Measurements from ENCODE around the gene SCP2D1. TPM values are rescaled to one million over a fixed set of nuclear protein-coding genes. Genes with fewer than 3 reads are reported as not detected.

SCP2D1 gene
- total RNA-seq, result not detected
- not detected for polyA plus RNA-seq

DNA sequence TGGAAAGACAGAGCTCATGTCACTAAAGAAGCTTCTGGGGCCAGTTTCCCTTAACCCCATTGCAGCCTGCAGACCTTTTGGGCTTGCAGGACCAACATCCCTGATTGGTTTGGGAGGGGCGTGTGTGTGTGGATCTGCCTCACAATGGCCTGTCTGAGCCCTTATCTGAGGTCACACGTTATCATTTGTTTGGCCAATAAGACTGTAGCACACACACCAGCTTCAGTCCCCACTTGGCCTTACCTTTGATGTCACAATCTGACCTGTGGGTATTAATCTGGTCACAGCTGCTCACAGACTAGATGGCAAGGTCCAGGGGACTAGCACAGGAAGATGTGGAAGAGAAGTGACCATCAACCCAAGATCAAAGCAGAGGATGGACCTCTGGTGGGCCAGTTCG lies at the start of gene SCP2D1:
Gene SCP2D1 (plus strand): TSS at position 301 of the 400 bp plus-strand sequence. CDS start 33 bp downstream, at position 334.
- Mint-ChIP-seq H3K36me3 (no peaks in the 10 kb centered on the region), H3K9me3 (no peaks in the 10 kb centered on the region), H3K27me3 (peaks cover 6 to 28% of the 10 kb centered on the region in 2 donors), H3K27ac (no peak within 1 kb of the TSS), H3K4me1 (no peaks in the 10 kb centered on the region), H3K4me3 (no peak within 1 kb of the TSS)
- POLR2A ChIA-PET, result no interaction called here
- Histone ChIP-seq H3K27me3 (ENCODE audit: insufficient read depth, low read length, poor library complexity, severe bottlenecking) (no peaks in the 10 kb centered on the region), H3K9me3 (ENCODE audit: low read length) (no peaks in the 10 kb centered on the region), H3K4me3 (ENCODE audit: low read length) (no peak within 1 kb of the TSS), H3K27ac (ENCODE audit: low read depth, low read length) (no peak within 1 kb of the TSS), H3K4me1 (ENCODE audit: insufficient read depth, low read length) (no peaks in the 10 kb centered on the region), H3K36me3 (ENCODE audit: insufficient read depth, low read length) (no peaks in the 10 kb centered on the region)
- CTCF ChIA-PET, result no interaction called here
- DNase-seq, result no peak

DNA sequence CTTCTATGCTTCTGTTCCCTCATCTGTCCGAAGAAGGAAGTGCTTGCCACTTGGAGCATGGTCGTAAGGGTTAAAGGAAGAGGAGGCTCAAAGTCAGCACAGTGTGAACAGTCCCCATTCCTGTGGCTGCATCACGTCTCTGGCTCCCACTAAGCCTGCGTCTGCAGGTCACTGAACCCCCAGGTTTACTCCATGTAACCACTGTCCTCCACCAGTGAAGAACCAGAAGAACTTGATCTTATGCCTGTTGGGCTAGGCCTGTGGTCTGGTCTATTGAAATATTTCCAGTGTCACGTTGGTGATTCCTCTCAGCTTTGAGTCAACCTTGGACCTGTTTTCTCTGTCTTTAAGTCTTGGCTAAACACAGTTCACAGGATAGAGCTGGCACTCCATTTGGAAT lies 45.9 kb upstream of the SCP2D1 start:
- ChIA-PET POLR2A (no interaction called here), CTCF (no interaction called here)
- Mint-ChIP-seq H3K4me3 (no peak overlapping the region), H3K27me3 (peaks cover 0 to 3% of the 10 kb centered on the region in 2 donors), H3K36me3 (peaks cover 10 to 19% (median 14%) of the 10 kb centered on the region in 3 donors), H3K9me3 (no peaks in the 10 kb centered on the region), H3K27ac (no peak overlapping the region), H3K4me1 (no peaks in the 10 kb centered on the region)
- no peak for DNase-seq
- Histone ChIP-seq H3K9me3 (ENCODE audit: low read length) (no peaks in the 10 kb centered on the region), H3K27me3 (ENCODE audit: insufficient read depth, low read length, poor library complexity, severe bottlenecking) (no peaks in the 10 kb centered on the region), H3K4me3 (ENCODE audit: low read length) (no peak overlapping the region), H3K4me1 (ENCODE audit: insufficient read depth, low read length) (no peaks in the 10 kb centered on the region), H3K27ac (ENCODE audit: low read depth, low read length) (no peak overlapping the region), H3K36me3 (ENCODE audit: insufficient read depth, low read length) (no peaks in the 10 kb centered on the region)

DNA sequence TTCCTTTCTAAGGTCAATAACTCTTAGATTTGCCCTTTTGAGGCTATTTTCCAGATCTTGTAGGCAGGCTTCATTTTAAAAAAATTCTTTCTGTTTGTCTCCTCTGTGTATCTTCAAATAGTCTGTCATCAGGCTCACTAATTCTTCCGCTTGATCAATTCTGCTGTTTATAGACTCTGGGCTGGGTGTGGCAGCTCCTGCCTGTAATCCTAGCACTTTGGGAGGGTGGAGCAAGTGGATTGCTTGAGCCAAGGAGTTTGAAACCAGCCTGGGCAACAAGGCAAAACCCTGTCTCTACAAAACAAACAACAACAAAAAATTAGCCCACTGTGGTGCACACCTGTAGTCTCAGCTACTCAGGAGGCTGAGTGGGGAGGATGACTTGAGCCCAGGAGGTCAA lies 40.0 kb upstream of the SCP2D1 start:
- H3K27ac ChIP-seq (ENCODE audit: low read depth, low read length), result no peak overlapping the region
- Mint-ChIP-seq H3K36me3 (no peaks in the 10 kb centered on the region), H3K9me3 (no peaks in the 10 kb centered on the region), H3K27me3 (peaks cover 9 to 19% of the 10 kb centered on the region in 2 donors), H3K4me1 (no peaks in the 10 kb centered on the region), H3K27ac (no peak overlapping the region), H3K4me3 (no peak overlapping the region)
- no peak overlapping the region for H3K4me3 ChIP-seq (ENCODE audit: low read length)
- POLR2A ChIA-PET, result no interaction called here
- H3K4me1 ChIP-seq (ENCODE audit: insufficient read depth, low read length), result no peaks in the 10 kb centered on the region
- no peaks in the 10 kb centered on the region for H3K36me3 ChIP-seq (ENCODE audit: insufficient read depth, low read length)
- no peaks in the 10 kb centered on the region for H3K27me3 ChIP-seq (ENCODE audit: insufficient read depth, low read length, poor library complexity, severe bottlenecking)
- CTCF ChIA-PET, result no interaction called here
- no peak for DNase-seq
- H3K9me3 ChIP-seq (ENCODE audit: low read length), result no peaks in the 10 kb centered on the region

DNA sequence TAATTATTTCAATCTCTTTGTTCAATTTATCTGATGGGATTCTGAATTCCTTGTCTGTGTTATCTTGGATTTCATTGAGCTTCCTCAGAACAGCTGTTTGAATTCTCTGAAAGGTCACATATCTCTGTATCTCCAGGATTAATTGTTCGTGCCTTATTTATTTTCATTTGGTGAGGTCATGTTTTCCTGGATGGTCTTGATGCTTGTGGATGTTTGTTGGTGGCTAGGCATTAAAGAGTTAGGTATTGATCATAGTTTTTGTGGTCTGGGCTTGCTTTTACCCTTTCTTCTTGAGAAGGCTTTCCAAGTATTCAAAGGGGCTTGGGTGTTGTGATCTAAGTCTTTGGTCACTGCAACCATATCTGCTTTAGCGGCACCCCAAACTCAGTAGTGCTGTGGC lies 39.4 kb upstream of the SCP2D1 start:
- CTCF ChIA-PET, result no interaction called here
- no peaks in the 10 kb centered on the region for H3K27me3 ChIP-seq (ENCODE audit: insufficient read depth, low read length, poor library complexity, severe bottlenecking)
- H3K27me3 Mint-ChIP-seq, result peaks cover 9 to 19% of the 10 kb centered on the region in 2 donors

DNA sequence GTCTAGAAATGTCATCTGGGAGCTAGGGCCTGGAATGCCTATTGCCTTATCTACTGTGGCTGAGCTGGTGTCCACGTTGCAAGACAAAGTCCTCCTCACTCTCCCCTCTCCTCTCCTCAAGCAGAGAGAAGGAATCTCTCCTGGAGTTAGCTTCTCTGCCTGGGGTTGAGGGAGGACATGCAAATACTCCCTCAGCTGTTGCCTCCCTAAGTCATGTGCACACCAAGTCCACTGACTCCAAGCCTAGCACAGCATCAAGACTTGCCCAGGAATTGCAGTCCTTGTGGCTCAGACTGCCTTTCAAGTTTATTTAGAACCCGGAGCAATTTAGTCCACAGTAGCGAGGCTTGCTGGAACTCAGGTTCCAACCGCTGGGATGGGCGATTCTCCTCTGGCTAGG lies 38.0 kb upstream of the SCP2D1 start:
- H3K9me3 ChIP-seq (ENCODE audit: low read length), result no peaks in the 10 kb centered on the region
- H3K36me3 ChIP-seq (ENCODE audit: insufficient read depth, low read length), result no peaks in the 10 kb centered on the region
- DNase-seq, result no peak
- Mint-ChIP-seq H3K4me3 (no peak overlapping the region), H3K9me3 (no peaks in the 10 kb centered on the region), H3K27ac (no peak overlapping the region), H3K27me3 (peaks cover 10 to 19% of the 10 kb centered on the region in 2 donors), H3K36me3 (no peaks in the 10 kb centered on the region), H3K4me1 (no peaks in the 10 kb centered on the region)
- POLR2A ChIA-PET, result no interaction called here
- H3K27me3 ChIP-seq (ENCODE audit: insufficient read depth, low read length, poor library complexity, severe bottlenecking), result no peaks in the 10 kb centered on the region
- H3K4me3 ChIP-seq (ENCODE audit: low read length), result no peak overlapping the region
- CTCF ChIA-PET, result interaction anchor here (1.0 kb wide), 1 partner anchor 18 kb away, joined by 4 read pairs; no protein-coding TSS in a partner anchor
- no peak overlapping the region for H3K27ac ChIP-seq (ENCODE audit: low read depth, low read length)
- no peaks in the 10 kb centered on the region for H3K4me1 ChIP-seq (ENCODE audit: insufficient read depth, low read length)

More for the DNA sequence above, 39.4 kb upstream of the SCP2D1 start:
- no peak overlapping the region for H3K27ac ChIP-seq (ENCODE audit: low read depth, low read length)
- DNase-seq, result no peak
- no peaks in the 10 kb centered on the region for H3K4me1 Mint-ChIP-seq
- H3K9me3 ChIP-seq (ENCODE audit: low read length), result no peaks in the 10 kb centered on the region
- no peak overlapping the region for H3K4me3 Mint-ChIP-seq
- POLR2A ChIA-PET, result no interaction called here
- no peaks in the 10 kb centered on the region for H3K36me3 ChIP-seq (ENCODE audit: insufficient read depth, low read length)
- H3K4me3 ChIP-seq (ENCODE audit: low read length), result no peak overlapping the region
- no peaks in the 10 kb centered on the region for H3K9me3 Mint-ChIP-seq
- H3K4me1 ChIP-seq (ENCODE audit: insufficient read depth, low read length), result no peaks in the 10 kb centered on the region
- H3K36me3 Mint-ChIP-seq, result no peaks in the 10 kb centered on the region
- no peak overlapping the region for H3K27ac Mint-ChIP-seq

- Mint-ChIP-seq H3K27ac (no peak overlapping the region), H3K4me3 (no peak overlapping the region), H3K9me3 (no peaks in the 10 kb centered on the region), H3K4me1 (no peaks in the 10 kb centered on the region), H3K27me3 (peaks cover 15 to 16% of the 10 kb centered on the region in 2 donors), H3K36me3 (no peaks in the 10 kb centered on the region)
- H3K9me3 ChIP-seq (ENCODE audit: low read length), result no peaks in the 10 kb centered on the region
- POLR2A ChIA-PET, result no interaction called here
- H3K27ac ChIP-seq (ENCODE audit: low read depth, low read length), result no peak overlapping the region
- no peaks in the 10 kb centered on the region for H3K4me1 ChIP-seq (ENCODE audit: insufficient read depth, low read length)
- DNase-seq, result no peak
- H3K27me3 ChIP-seq (ENCODE audit: insufficient read depth, low read length, poor library complexity, severe bottlenecking), result no peaks in the 10 kb centered on the region
- CTCF ChIA-PET, result no interaction called here
- no peaks in the 10 kb centered on the region for H3K36me3 ChIP-seq (ENCODE audit: insufficient read depth, low read length)
- no peak overlapping the region for H3K4me3 ChIP-seq (ENCODE audit: low read length)
Measured at GRCh38 chr20:18778690-18779392, 34.7 kb upstream of the SCP2D1 start.

DNA sequence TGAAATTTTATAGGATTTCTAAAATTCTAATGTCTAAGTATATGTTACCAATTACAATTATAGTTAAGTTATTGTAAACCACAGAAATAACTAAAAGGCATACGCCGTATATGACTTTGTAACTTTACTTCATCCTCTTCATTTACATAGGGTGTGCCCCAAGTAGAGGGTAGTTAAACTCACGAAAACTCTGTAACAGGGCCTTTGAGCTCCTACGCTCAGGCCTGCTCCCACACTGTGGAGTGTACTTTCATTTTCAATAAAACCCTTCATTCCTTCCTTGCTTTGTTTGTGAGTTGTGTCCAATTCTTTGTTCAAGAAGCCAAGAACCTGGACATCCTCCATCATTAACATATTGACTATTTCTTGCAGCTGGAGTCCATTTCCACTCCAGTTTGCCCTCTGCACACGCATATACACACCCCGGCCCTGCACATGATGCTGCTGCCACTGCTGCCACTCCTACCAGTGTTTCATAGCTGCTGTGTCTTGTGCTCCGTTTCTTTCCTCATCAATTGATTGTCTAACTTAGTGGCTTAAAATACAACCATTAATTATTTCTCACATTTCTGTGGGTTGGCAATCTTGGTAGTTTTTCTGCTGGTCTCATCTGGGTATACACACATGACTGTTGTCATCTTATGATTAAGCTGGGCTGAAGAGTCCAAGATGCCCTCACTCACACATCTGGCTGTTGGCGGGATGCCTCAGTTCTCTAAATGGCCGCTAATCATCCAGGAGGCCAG lies 33.0 kb upstream of the SCP2D1 start:
- no peak for DNase-seq
- Histone ChIP-seq H3K4me1 (ENCODE audit: insufficient read depth, low read length) (no peaks in the 10 kb centered on the region), H3K27me3 (ENCODE audit: insufficient read depth, low read length, poor library complexity, severe bottlenecking) (no peaks in the 10 kb centered on the region), H3K4me3 (ENCODE audit: low read length) (no peak overlapping the region), H3K9me3 (ENCODE audit: low read length) (no peaks in the 10 kb centered on the region), H3K36me3 (ENCODE audit: insufficient read depth, low read length) (no peaks in the 10 kb centered on the region), H3K27ac (ENCODE audit: low read depth, low read length) (no peak overlapping the region)
- Mint-ChIP-seq H3K9me3 (no peaks in the 10 kb centered on the region), H3K4me1 (no peaks in the 10 kb centered on the region), H3K36me3 (no peaks in the 10 kb centered on the region), H3K4me3 (no peak overlapping the region), H3K27me3 (peaks cover 21 to 23% of the 10 kb centered on the region in 2 donors), H3K27ac (no peak overlapping the region)
- CTCF ChIA-PET, result no interaction called here
- POLR2A ChIA-PET, result no interaction called here

DNA sequence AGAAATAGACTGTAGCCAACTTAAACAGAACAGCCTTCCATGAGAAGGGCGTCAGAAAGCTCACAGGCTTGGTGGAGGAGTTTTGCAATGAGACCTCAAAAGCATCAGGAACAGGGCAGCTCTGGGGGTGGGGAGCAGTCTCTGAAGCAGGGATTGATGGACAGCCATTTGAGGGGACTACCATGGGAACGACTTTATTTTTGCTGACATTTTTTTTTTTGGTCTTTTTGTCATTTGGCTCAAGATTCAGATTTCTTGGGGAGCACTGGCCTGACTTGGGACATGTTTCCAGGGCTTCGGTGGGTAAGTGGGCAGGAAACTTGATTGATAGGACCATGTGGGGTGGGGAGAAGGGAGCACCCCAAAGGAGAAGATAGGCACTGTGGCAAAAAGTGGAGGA lies 32.1 kb upstream of the SCP2D1 start:
- H3K27ac Mint-ChIP-seq, result peak overlapping the region in 1 of 8 donors; percentile 41
- DNase-seq, result no peak
- H3K27ac ChIP-seq (ENCODE audit: low read depth, low read length), result no peak overlapping the region
- H3K9me3 Mint-ChIP-seq, result no peaks in the 10 kb centered on the region
- no peaks in the 10 kb centered on the region for H3K36me3 Mint-ChIP-seq
- no peaks in the 10 kb centered on the region for H3K36me3 ChIP-seq (ENCODE audit: insufficient read depth, low read length)
- no peaks in the 10 kb centered on the region for H3K27me3 ChIP-seq (ENCODE audit: insufficient read depth, low read length, poor library complexity, severe bottlenecking)
- H3K4me1 ChIP-seq (ENCODE audit: insufficient read depth, low read length), result no peaks in the 10 kb centered on the region
- H3K4me3 Mint-ChIP-seq, result no peak overlapping the region
- H3K9me3 ChIP-seq (ENCODE audit: low read length), result no peaks in the 10 kb centered on the region
- no peaks in the 10 kb centered on the region for H3K4me1 Mint-ChIP-seq
- ChIA-PET CTCF (no interaction called here), POLR2A (no interaction called here)
- peaks cover 27 to 29% of the 10 kb centered on the region in 2 donors for H3K27me3 Mint-ChIP-seq
- H3K4me3 ChIP-seq (ENCODE audit: low read length), result no peak overlapping the region
